ENCODE results near the gene ADSL. TPM values are rescaled to one million over a fixed set of nuclear protein-coding genes. Genes with fewer than 3 reads are reported as not detected.

The ADSL gene
- polyA plus RNA-seq, 1 of the 3 experiments (the other 2 are of a cell fraction), result 79.7 TPM

DNA sequence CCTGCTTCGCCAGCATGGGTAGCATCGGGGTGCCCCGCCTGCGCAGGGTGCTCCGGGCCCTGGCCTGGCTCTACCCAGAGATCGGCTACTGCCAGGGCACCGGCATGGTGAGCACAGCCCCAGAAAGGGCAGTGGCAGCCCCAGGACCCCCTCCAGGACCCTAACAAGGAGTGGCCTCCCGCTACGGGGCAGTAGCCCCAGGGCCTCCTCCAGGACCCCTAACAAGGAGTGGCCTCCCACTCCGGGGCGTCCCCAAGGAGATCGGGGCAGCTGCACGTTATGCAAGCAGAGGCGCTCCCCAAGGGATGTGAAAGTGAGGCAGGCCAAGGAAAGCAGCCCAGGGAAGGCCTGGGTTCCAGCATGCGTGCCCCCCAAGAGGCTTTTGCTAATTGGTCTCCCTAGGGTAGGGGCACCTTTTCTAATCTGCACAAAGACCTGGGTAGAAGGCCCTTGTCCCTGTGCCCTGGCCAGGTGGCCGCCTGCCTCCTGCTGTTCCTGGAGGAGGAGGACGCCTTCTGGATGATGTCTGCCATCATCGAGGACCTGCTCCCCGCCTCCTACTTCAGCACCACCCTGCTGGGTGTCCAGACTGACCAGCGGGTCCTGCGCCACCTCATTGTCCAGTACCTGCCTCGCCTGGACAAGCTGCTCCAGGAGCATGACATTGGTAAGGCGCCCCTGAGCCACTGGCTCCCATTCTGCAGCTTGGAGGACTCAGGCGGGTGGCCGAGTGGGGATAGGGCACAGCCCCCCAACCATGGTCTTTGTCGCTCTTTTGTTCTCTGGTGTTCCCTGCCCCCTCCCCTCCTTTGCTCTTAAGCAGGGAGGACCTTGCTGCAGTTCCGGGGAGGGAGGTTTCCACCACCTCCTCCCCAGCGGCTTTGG is 59.1 kb downstream of the ADSL start:
- POLR2A ChIA-PET, result no interaction called here
- no peaks in the 10 kb centered on the region for H3K79me2 ChIP-seq (ENCODE audit: insufficient read depth)
- H4K20me1 ChIP-seq (ENCODE audit: insufficient read depth), result no peaks in the 10 kb centered on the region
- H3K9me3 ChIP-seq, result no peaks in the 10 kb centered on the region
- CTCF ChIA-PET, result interaction anchor here (1.2 kb wide), 1 partner anchor 32 kb away, joined by 3 read pairs; no protein-coding TSS in a partner anchor
- peaks cover 0 to 22% of the 10 kb centered on the region in 2 experiments for H3K36me3 ChIP-seq (replicated peaks in 1 of 2; ENCODE audit: control insufficient read depth in 1 of 2, insufficient read depth in 2 of 2, low read length in 1 of 2)
- H3K4me1 ChIP-seq (ENCODE audit: control insufficient read depth in 1 of 2, insufficient read depth in 2 of 2, low read depth in 1 of 2, low read length in 1 of 2), result 0 out of 4 replicates have a peak, but pooled peaks cover 0 to 6% of the 10 kb centered on the region in 2 experiments
- no peaks in the 10 kb centered on the region for H3F3A ChIP-seq (replicated peaks; ENCODE audit: insufficient read depth)
- no peak overlapping the region for H3K4me2 ChIP-seq
- no peak overlapping the region for H3K9ac ChIP-seq
- no peaks in the 10 kb centered on the region for H3K27me3 ChIP-seq (ENCODE audit: insufficient read depth)
- no peak overlapping the region for H3K27ac ChIP-seq (ENCODE audit: low read depth in 2 of 2, low read length in 1 of 2)
- WGBS (ENCODE audit: low lambda C conversion rate), result 90% methylated on average over 2 of the region's 28 CpGs
- no peak for DNase-seq
- H2AFZ ChIP-seq (ENCODE audit: low read depth), result no peak overlapping the region
- H3K4me3 ChIP-seq (ENCODE audit: low read depth in 2 of 2, low read length in 1 of 2), result no peak overlapping the region
- TF ChIP-seq TEAD4 (IDR thresholded peaks at IDR 0.05; ENCODE audit: borderline replicate concordance, insufficient read depth) (no peak), EP300 (IDR thresholded peaks at IDR 0.05; ENCODE audit: borderline replicate concordance in 1 of 2, low read depth in 1 of 2, low read length in 1 of 2) (no peak), CHD2 (IDR thresholded peaks at IDR 0.05; ENCODE audit: low read length, partially characterized antibody) (no peak), FOSL2 (IDR thresholded peaks at IDR 0.05; ENCODE audit: borderline replicate concordance, low read depth) (no peak), RXRA (IDR thresholded peaks at IDR 0.05; ENCODE audit: borderline replicate concordance, low read depth) (no peak), MXI1 (IDR thresholded peaks at IDR 0.05; ENCODE audit: low read depth, low read length) (no peak), ELF1 (IDR thresholded peaks at IDR 0.05) (no peak)
- TF ChIP-seq, protein P1, sequence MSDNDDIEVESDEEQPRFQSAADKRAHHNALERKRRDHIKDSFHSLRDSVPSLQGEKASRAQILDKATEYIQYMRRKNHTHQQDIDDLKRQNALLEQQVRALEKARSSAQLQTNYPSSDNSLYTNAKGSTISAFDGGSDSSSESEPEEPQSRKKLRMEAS (IDR thresholded peaks at IDR 0.05; ENCODE audit: low read depth), result no peak
- no peaks in the 10 kb centered on the region for H3K9me2 ChIP-seq

GRCh38 chr22:40406063-40406890 is 60.0 kb downstream of the ADSL start:
- no peak for DNase-seq
- Histone ChIP-seq H2AFZ (ENCODE audit: low read depth) (no peak overlapping the region), H3K4me1 (ENCODE audit: control insufficient read depth in 1 of 2, insufficient read depth in 2 of 2, low read depth in 1 of 2, low read length in 1 of 2) (0 out of 4 replicates have a peak, but pooled peaks cover 0 to 6% of the 10 kb centered on the region in 2 experiments), H3K9me3 (no peaks in the 10 kb centered on the region), H3K9me2 (no peaks in the 10 kb centered on the region), H3K27me3 (ENCODE audit: insufficient read depth) (no peaks in the 10 kb centered on the region), H3F3A (replicated peaks; ENCODE audit: insufficient read depth) (no peaks in the 10 kb centered on the region), H3K36me3 (replicated peaks in 1 of 2; ENCODE audit: control insufficient read depth in 1 of 2, insufficient read depth in 2 of 2, low read length in 1 of 2) (peaks cover 0 to 29% of the 10 kb centered on the region in 2 experiments), H3K4me2 (no peak overlapping the region), H3K79me2 (ENCODE audit: insufficient read depth) (no peaks in the 10 kb centered on the region), H3K9ac (no peak overlapping the region), H4K20me1 (ENCODE audit: insufficient read depth) (no peaks in the 10 kb centered on the region), H3K27ac (ENCODE audit: low read depth in 2 of 2, low read length in 1 of 2) (no peak overlapping the region), H3K4me3 (ENCODE audit: low read depth in 2 of 2, low read length in 1 of 2) (no peak overlapping the region)
- ChIA-PET POLR2A (interaction anchor here (0.6 kb wide), 1 partner anchor 1198 kb away, joined by 4 read pairs; no protein-coding TSS in a partner anchor), CTCF (interaction anchor here (1.2 kb wide), 1 partner anchor 31 kb away, joined by 3 read pairs; no protein-coding TSS in a partner anchor)
- WGBS (ENCODE audit: low lambda C conversion rate), result 100% methylated on average over 4 of the region's 31 CpGs
- TF ChIP-seq TAF1 (IDR thresholded peaks at IDR 0.05; ENCODE audit: borderline replicate concordance, low read depth, low read length), result no peak
- no peak for TF ChIP-seq MXI1 (IDR thresholded peaks at IDR 0.05; ENCODE audit: low read depth, low read length)
- TF ChIP-seq, protein P2, sequence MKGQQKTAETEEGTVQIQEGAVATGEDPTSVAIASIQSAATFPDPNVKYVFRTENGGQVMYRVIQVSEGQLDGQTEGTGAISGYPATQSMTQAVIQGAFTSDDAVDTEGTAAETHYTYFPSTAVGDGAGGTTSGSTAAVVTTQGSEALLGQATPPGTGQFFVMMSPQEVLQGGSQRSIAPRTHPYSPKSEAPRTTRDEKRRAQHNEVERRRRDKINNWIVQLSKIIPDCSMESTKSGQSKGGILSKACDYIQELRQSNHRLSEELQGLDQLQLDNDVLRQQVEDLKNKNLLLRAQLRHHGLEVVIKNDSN (IDR thresholded peaks at IDR 0.05; ENCODE audit: borderline replicate concordance, low read depth), result no peak
- no peak for TF ChIP-seq SMC3 (IDR thresholded peaks at IDR 0.05; ENCODE audit: low read depth, low read length)
- TF ChIP-seq ELF1 (IDR thresholded peaks at IDR 0.05), result no peak
- TF ChIP-seq, protein P3, sequence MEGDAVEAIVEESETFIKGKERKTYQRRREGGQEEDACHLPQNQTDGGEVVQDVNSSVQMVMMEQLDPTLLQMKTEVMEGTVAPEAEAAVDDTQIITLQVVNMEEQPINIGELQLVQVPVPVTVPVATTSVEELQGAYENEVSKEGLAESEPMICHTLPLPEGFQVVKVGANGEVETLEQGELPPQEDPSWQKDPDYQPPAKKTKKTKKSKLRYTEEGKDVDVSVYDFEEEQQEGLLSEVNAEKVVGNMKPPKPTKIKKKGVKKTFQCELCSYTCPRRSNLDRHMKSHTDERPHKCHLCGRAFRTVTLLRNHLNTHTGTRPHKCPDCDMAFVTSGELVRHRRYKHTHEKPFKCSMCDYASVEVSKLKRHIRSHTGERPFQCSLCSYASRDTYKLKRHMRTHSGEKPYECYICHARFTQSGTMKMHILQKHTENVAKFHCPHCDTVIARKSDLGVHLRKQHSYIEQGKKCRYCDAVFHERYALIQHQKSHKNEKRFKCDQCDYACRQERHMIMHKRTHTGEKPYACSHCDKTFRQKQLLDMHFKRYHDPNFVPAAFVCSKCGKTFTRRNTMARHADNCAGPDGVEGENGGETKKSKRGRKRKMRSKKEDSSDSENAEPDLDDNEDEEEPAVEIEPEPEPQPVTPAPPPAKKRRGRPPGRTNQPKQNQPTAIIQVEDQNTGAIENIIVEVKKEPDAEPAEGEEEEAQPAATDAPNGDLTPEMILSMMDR (IDR thresholded peaks at IDR 0.05), result no peak
- no peak for TF ChIP-seq FOSL2 (IDR thresholded peaks at IDR 0.05; ENCODE audit: borderline replicate concordance, low read depth)
- TF ChIP-seq REST (IDR thresholded peaks at IDR 0.05; ENCODE audit: low read depth, low read length), result no peak
- no peak for TF ChIP-seq RXRA (IDR thresholded peaks at IDR 0.05; ENCODE audit: borderline replicate concordance, low read depth)
- TF ChIP-seq GATA2 (CRISPR knock-in tag; IDR thresholded peaks at IDR 0.05), result no peak
- TF ChIP-seq IRF3 (IDR thresholded peaks at IDR 0.05; ENCODE audit: low read depth, low read length), result no peak

Measured in SK-N-SH (cell line).